HepG2 (cell line): Measurements from ENCODE around the gene VAT1L. TPM values are rescaled to one million over a fixed set of nuclear protein-coding genes. Genes with fewer than 3 reads are reported as not detected.

Source experiments
- ATAC-seq: fragments of 200-7000 bp; cut with Tn5 transposase; 3 replicates; pipeline ENCODE4 v1.9.1; 2020; ENCODE audit warnings: mild to moderate bottlenecking, moderate library complexity
- BruUV-seq: library from RNA; stranded (reverse); fragments of 400-500 nt; replicated peaks from 2 replicates; lab custom pipeline; 2021; lab: Mats Ljungman, UMichigan
- CTCF ChIA-PET: fragments of 300-600 bp; formaldehyde crosslinking; extraction: SDS; loops from one replicate; lab custom pipeline; 2021; ENCODE audit warnings: low total read pairs, inconsistent platforms, low intra/inter-chr PET ratio; lab: Yijun Ruan, JAX
- POLR2A ChIA-PET: fragments of 350-600 bp; sonication (Branson Sonifier 250); formaldehyde crosslinking; loops from one replicate; lab custom pipeline; 2020; ENCODE audit warnings: antibody characterized with exemption, inconsistent platforms; lab: Yijun Ruan, JAX
- DNase-seq: peaks from one replicate; pipeline ENCODE4 v3.0.0-alpha.2; 2015; ENCODE audit warnings: low spot score
- FAIRE-seq: peaks from 3 replicates; lab custom pipeline; 2011; peaks lifted over from hg19 to GRCh38; lab: Jason Lieb, UNC
- H2AFZ ChIP-seq: one replicate; pipeline ENCODE4 v1.6.1; 2011; ENCODE audit warnings: low read length, inconsistent platforms
- H3K27ac ChIP-seq: fragments of 300-600 bp; 3 replicates; pipeline ENCODE4 v1.8.0; 2011; ENCODE audit warnings: mixed run types, mild to moderate bottlenecking, mixed read lengths, low read length, inconsistent platforms; ENCODE audit not compliant: insufficient read depth; ENCODE audit errors: extremely low read length
- H3K27me3 ChIP-seq, 2 experiments: fragments of 200-600 bp in 1 of 2; 2 replicates in 1 of 2; 3 replicates in 1 of 2; pipeline versions ENCODE4 v1.6.0 to v1.8.0; 2011; ENCODE audit warnings: low read length in 2 of 2, mild to moderate bottlenecking in 2 of 2, moderate library complexity in 2 of 2, inconsistent platforms in 1 of 2; ENCODE audit not compliant: insufficient read depth in 2 of 2, control insufficient read depth in 1 of 2
- H3K36me3 ChIP-seq, 2 experiments: fragments of 200-600 bp in 1 of 2; replicated peaks in 1 of 2; 2 replicates in 1 of 2; 3 replicates in 1 of 2; pipeline versions ENCODE4 v1.5.1 to v1.8.0; 2011; ENCODE audit warnings: low read length in 2 of 2, inconsistent platforms in 1 of 2; ENCODE audit not compliant: insufficient read depth in 2 of 2, control insufficient read depth in 1 of 2
- H3K4me1 ChIP-seq: 2 replicates; pipeline ENCODE4 v1.5.1; 2012; ENCODE audit warnings: low read length, inconsistent platforms; ENCODE audit not compliant: insufficient read depth
- H3K4me2 ChIP-seq: 2 replicates; pipeline ENCODE4 v1.6.0; 2011; ENCODE audit warnings: low read depth, low read length, inconsistent platforms
- H3K4me3 ChIP-seq, 3 experiments: fragments of 200-600 bp in 1 of 3; sonication (generic), shearing (Covaris generic) in 1 of 3; replicated peaks in 1 of 3; 2 replicates each; pipeline ENCODE4 v1.5.1; 2011 to 2016; ENCODE audit warnings: low read length in 3 of 3, inconsistent platforms in 2 of 3, low read depth in 2 of 3, mild to moderate bottlenecking in 2 of 3, control low read depth in 1 of 3, mixed read lengths in 1 of 3; ENCODE audit not compliant: insufficient read depth in 1 of 3
- H3K79me2 ChIP-seq: one replicate; pipeline ENCODE4 v1.6.1; 2011; ENCODE audit warnings: low read length, inconsistent platforms; ENCODE audit not compliant: insufficient read depth
- H3K9ac ChIP-seq: 2 replicates; pipeline ENCODE4 v1.6.0; 2011; ENCODE audit warnings: mild to moderate bottlenecking, low read depth, low read length, inconsistent platforms; ENCODE audit not compliant: insufficient read depth
- H3K9me3 ChIP-seq: 2 replicates; pipeline ENCODE4 v1.5.1; 2012; ENCODE audit warnings: mild to moderate bottlenecking, low read length
- H4K20me1 ChIP-seq: 2 replicates; pipeline ENCODE4 v1.6.0; 2011; ENCODE audit warnings: inconsistent platforms, mild to moderate bottlenecking, low read length, moderate library complexity; ENCODE audit not compliant: insufficient read depth
- EEA1 ChIP-seq: sonication (generic); formaldehyde crosslinking; IDR thresholded peaks from 2 replicates; pipeline ENCODE4 v1.5.1; 2020; ENCODE audit warnings: mild to moderate bottlenecking, missing genetic modification reagents, borderline replicate concordance
- SALL2 ChIP-seq: sonication (generic); formaldehyde crosslinking; IDR thresholded peaks from 2 replicates; pipeline ENCODE4 v1.8.1; 2023; ENCODE audit warnings: mild to moderate bottlenecking, missing genetic modification reagents, inconsistent platforms
- ZNF543 ChIP-seq: sonication (generic); formaldehyde crosslinking; IDR thresholded peaks from 2 replicates; pipeline ENCODE4 v1.4.0; 2020; ENCODE audit warnings: mild to moderate bottlenecking, missing genetic modification reagents
- ZNF644 ChIP-seq: IDR thresholded peaks from 2 replicates; pipeline ENCODE4 v1.6.1; 2016; ENCODE audit warnings: low read depth
- ZNF790 ChIP-seq: sonication (generic); formaldehyde crosslinking; IDR thresholded peaks from 2 replicates; pipeline ENCODE4 v1.8.0; 2022; ENCODE audit warnings: missing genetic modification reagents, mild to moderate bottlenecking, borderline replicate concordance
- WGBS: methylation state at CpG from one replicate; pipeline ENCODE4 v1.1.6; 2017; ENCODE audit warnings: low lambda C conversion rate; 5-methylcytosine and 5-hydroxymethylcytosine counted together
- in situ Hi-C: cut with HindIII; loops from 2 replicates; pipeline ENCODE4 v1.10.0; 2017; ENCODE audit warnings: low pct_unique_long_range_greater_than_20kb; ENCODE audit not compliant: extremely low pct_ligation_motif_present
- intact Hi-C: fragments of 100-400 bp; cut with micrococcal nuclease; formaldehyde crosslinking; loops from one replicate; pipeline ENCODE4 v1.10.0; 2022; ENCODE audit not compliant: unreplicated experiment
- polyA plus RNA-seq, 8 experiments: library from polyadenylated mRNA; depleted of rRNA in 3 of 8; stranded (reverse) in 7 of 8; unstranded in 1 of 8; fragments of >200 nt; fragmentation: Illumina TruSeq in 4 of 8; extraction: Trizol in 4 of 8; gene quantifications; 2 replicates each; pipeline versions ENCODE4 v1.2.1 to v1.2.3, GENCODE V29; 2011 to 2016; ENCODE audit warnings: low read depth in 4 of 8, missing spikeins in 1 of 8, mixed read lengths in 1 of 8; ENCODE audit not compliant: insufficient read depth in 1 of 8
- total RNA-seq, 5 experiments: library from RNA; depleted of rRNA; stranded (reverse); fragments of >200 nt; fragmentation: Illumina TruSeq; extraction: Trizol; gene quantifications; 2 replicates each; pipeline ENCODE4 v1.2.3, GENCODE V29; 2016; ENCODE audit warnings: low read depth in 1 of 5
- TF ChIP-seq, protein P1 (sequence below): sonication (generic); formaldehyde crosslinking; IDR thresholded peaks from 2 replicates; pipeline ENCODE4 v1.8.1; 2023; ENCODE audit warnings: missing genetic modification reagents, mild to moderate bottlenecking, borderline replicate concordance
- TF ChIP-seq, protein P2 (sequence below): IDR thresholded peaks from 2 replicates; pipeline ENCODE4 v1.6.1; 2012; ENCODE audit warnings: inconsistent platforms
- TF ChIP-seq, protein P3 (sequence below): sonication (generic); formaldehyde crosslinking; IDR thresholded peaks from 2 replicates; pipeline ENCODE4 v1.9.0; 2021; ENCODE audit warnings: missing genetic modification reagents, mild to moderate bottlenecking, borderline replicate concordance
- TF ChIP-seq, protein P4 (sequence below): sonication (generic); formaldehyde crosslinking; IDR thresholded peaks from 2 replicates; pipeline ENCODE4 v1.4.0; 2020; ENCODE audit warnings: missing genetic modification reagents

Gene VAT1L
- total and polyA plus RNA-seq, 2 of the 13 experiments (the other 11 are each of a cell fraction or from before 2014, with no cell fraction given) = not detected

DNA sequence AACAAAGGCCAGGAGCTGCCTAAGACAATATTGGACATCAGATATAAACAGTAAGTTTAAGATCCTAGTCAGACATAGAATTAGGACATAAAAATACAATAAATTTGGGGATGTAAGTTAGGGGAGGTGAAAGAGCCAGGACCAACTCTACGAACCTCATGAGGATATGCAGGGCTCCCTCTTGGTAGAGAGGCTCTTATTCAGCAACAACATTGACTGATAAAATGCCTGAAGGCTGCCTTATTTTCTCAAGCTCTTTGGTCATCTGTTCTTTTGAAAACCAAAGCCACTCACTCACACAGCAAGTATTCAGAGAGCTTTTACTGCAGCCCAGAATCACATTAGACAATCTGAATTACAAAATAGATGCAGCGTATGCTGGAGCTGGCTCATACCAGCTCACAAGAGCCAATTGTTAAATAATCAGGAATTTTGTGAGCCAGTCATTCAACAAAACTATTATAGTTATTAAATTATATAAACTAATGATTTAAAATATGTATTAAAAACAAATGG lies 125.4 kb downstream of the VAT1L start:
- Histone ChIP-seq H3K4me1 (0 out of 2 replicates have a peak, but pooled peaks cover 2% of the 10 kb centered on the region), H3K9me3 (no peaks in the 10 kb centered on the region), H4K20me1 (no peaks in the 10 kb centered on the region), H3K4me3 (no peak overlapping the region), H3K36me3 (no peaks in the 10 kb centered on the region), H3K4me2 (no peak overlapping the region), H3K79me2 (no peaks in the 10 kb centered on the region), H2AFZ (no peak overlapping the region), H3K27ac (no peak overlapping the region), H3K9ac (no peak overlapping the region), H3K27me3 (peaks cover 0 to 13% of the 10 kb centered on the region in 2 experiments; a peak in 2 of 5 replicates)
- no peak for DNase-seq
- CTCF ChIA-PET = no interaction called here
- no peak for FAIRE-seq
- in situ Hi-C loops (loop anchor here (25.0 kb wide), 1 partner anchor 101 kb away; no protein-coding TSS in a partner anchor), intact Hi-C loops (no loop called here)
- POLR2A ChIA-PET = no interaction called here
- no peak for ATAC-seq
- BruUV-seq = no TSS peak
- TF ChIP-seq SALL2 (no peak), ZNF644 (no peak), ZNF543 (no peak), EEA1 (no peak), ZNF790 (CRISPR knock-in tag) (no peak)
- TF ChIP-seq, protein P1, sequence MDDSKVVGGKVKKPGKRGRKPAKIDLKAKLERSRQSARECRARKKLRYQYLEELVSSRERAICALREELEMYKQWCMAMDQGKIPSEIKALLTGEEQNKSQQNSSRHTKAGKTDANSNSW (CRISPR knock-in tag) = no peak
- TF ChIP-seq, protein P2, sequence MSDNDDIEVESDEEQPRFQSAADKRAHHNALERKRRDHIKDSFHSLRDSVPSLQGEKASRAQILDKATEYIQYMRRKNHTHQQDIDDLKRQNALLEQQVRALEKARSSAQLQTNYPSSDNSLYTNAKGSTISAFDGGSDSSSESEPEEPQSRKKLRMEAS = no peak
- TF ChIP-seq, protein P3, sequence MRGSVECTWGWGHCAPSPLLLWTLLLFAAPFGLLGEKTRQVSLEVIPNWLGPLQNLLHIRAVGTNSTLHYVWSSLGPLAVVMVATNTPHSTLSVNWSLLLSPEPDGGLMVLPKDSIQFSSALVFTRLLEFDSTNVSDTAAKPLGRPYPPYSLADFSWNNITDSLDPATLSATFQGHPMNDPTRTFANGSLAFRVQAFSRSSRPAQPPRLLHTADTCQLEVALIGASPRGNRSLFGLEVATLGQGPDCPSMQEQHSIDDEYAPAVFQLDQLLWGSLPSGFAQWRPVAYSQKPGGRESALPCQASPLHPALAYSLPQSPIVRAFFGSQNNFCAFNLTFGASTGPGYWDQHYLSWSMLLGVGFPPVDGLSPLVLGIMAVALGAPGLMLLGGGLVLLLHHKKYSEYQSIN (CRISPR knock-in tag) = no peak
- TF ChIP-seq, protein P4, sequence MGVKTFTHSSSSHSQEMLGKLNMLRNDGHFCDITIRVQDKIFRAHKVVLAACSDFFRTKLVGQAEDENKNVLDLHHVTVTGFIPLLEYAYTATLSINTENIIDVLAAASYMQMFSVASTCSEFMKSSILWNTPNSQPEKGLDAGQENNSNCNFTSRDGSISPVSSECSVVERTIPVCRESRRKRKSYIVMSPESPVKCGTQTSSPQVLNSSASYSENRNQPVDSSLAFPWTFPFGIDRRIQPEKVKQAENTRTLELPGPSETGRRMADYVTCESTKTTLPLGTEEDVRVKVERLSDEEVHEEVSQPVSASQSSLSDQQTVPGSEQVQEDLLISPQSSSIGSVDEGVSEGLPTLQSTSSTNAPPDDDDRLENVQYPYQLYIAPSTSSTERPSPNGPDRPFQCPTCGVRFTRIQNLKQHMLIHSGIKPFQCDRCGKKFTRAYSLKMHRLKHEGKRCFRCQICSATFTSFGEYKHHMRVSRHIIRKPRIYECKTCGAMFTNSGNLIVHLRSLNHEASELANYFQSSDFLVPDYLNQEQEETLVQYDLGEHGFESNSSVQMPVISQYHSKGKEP = no peak
- WGBS = 12% methylated on average over 2 of the region's 2 CpGs
